Tibial artery (tissue), 4 donors: ENCODE results near the gene TRABD2B.
A peak's percentile ranks its signal among the peaks of the same experiment; 100 is the strongest.

Experiments used
- DNase-seq, 2 donors: peaks; one replicate each; pipeline ENCODE4 v3.0.0-alpha.2; 2019
- H3K27ac ChIP-seq, 2 donors: fragments of 200-600 bp; sonication (generic) in 1 of 2; 1 replicate in 1 of 2; 2 replicates in 1 of 2; pipeline ENCODE4 v1.5.1; 2018 to 2019; ENCODE audit warnings: mild to moderate bottlenecking in 1 of 2
- H3K27me3 ChIP-seq, 2 donors: fragments of 200-600 bp; sonication (generic) in 1 of 2; one replicate each; pipeline versions ENCODE4 v1.5.1 to v1.6.0; 2016 to 2019
- H3K36me3 ChIP-seq, 3 donors: fragments of 200-600 bp; sonication (generic) in 2 of 3; one replicate each; pipeline ENCODE4 v1.5.1; 2016 to 2019; ENCODE audit warnings: mild to moderate bottlenecking in 2 of 3
- H3K4me1 ChIP-seq, 4 donors: fragments of 200-600 bp; sonication (generic) in 2 of 4; 1 replicate in 3 of 4; 2 replicates in 1 of 4; pipeline ENCODE4 v1.5.1; 2016 to 2019
- H3K4me3 ChIP-seq, 2 donors: fragments of 200-600 bp; sonication (generic) in 1 of 2; 1 replicate in 1 of 2; 2 replicates in 1 of 2; pipeline ENCODE4 v1.5.1; 2018 to 2019; ENCODE audit warnings: mild to moderate bottlenecking in 2 of 2
- H3K9me3 ChIP-seq, 3 donors: fragments of 200-600 bp; sonication (generic) in 1 of 3; one replicate each; pipeline ENCODE4 v1.5.1; 2016 to 2019
- intact Hi-C: fragments of 100-400 bp; cut with DNase I; formaldehyde crosslinking; loops from one replicate; pipeline ENCODE4 v1.15.0; 2023; ENCODE audit warnings: low total_unique reads
- TF ChIP-seq, protein P1 (sequence below), 2 experiments: fragments of 200-600 bp in 1 of 2; fragments of 450-650 bp in 1 of 2; IDR thresholded peaks; one replicate each; pipeline ENCODE4 v1.5.1; 2017 to 2019; ENCODE audit warnings: antibody characterized with exemption in 2 of 2, mild to moderate bottlenecking in 1 of 2, moderate library complexity in 1 of 2

TRABD2B gene

DNA sequence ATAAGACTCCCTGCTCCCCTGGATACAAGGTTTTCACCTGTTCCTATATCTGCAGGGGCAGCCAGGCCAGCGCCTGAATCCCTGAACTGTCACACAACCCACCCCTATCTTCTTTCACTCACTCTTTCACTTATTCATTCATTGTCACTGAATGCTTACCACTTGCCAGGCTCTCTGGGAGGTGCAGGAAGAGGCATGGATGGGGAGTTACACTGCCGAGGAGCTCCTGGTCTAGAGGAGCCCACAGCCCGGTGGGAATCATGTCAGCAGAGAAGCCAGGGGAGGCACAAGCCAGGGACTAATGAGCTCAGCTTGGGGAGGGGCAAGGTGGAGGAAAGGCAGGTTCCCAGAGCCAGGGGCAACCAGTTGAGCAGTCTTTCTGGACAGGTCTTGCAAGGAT is 155.8 kb downstream of the TRABD2B start:
- intact Hi-C loops = no loop called here
- TF ChIP-seq, protein P1, sequence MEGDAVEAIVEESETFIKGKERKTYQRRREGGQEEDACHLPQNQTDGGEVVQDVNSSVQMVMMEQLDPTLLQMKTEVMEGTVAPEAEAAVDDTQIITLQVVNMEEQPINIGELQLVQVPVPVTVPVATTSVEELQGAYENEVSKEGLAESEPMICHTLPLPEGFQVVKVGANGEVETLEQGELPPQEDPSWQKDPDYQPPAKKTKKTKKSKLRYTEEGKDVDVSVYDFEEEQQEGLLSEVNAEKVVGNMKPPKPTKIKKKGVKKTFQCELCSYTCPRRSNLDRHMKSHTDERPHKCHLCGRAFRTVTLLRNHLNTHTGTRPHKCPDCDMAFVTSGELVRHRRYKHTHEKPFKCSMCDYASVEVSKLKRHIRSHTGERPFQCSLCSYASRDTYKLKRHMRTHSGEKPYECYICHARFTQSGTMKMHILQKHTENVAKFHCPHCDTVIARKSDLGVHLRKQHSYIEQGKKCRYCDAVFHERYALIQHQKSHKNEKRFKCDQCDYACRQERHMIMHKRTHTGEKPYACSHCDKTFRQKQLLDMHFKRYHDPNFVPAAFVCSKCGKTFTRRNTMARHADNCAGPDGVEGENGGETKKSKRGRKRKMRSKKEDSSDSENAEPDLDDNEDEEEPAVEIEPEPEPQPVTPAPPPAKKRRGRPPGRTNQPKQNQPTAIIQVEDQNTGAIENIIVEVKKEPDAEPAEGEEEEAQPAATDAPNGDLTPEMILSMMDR (IDR thresholded peaks at IDR 0.05) = no peak
- H3K9me3 ChIP-seq = no peaks in the 10 kb centered on the region
- H3K27ac ChIP-seq = peak overlapping the region; percentile 81 to 84
- DNase-seq = peak in 1 of 2 donors; percentile 48
- H3K4me3 ChIP-seq = no peak overlapping the region
- peaks cover 0 to 85% (median 61%) of the 10 kb centered on the region in 4 donors for H3K4me1 ChIP-seq
- H3K36me3 ChIP-seq = no peaks in the 10 kb centered on the region
- H3K27me3 ChIP-seq = no peaks in the 10 kb centered on the region

DNA sequence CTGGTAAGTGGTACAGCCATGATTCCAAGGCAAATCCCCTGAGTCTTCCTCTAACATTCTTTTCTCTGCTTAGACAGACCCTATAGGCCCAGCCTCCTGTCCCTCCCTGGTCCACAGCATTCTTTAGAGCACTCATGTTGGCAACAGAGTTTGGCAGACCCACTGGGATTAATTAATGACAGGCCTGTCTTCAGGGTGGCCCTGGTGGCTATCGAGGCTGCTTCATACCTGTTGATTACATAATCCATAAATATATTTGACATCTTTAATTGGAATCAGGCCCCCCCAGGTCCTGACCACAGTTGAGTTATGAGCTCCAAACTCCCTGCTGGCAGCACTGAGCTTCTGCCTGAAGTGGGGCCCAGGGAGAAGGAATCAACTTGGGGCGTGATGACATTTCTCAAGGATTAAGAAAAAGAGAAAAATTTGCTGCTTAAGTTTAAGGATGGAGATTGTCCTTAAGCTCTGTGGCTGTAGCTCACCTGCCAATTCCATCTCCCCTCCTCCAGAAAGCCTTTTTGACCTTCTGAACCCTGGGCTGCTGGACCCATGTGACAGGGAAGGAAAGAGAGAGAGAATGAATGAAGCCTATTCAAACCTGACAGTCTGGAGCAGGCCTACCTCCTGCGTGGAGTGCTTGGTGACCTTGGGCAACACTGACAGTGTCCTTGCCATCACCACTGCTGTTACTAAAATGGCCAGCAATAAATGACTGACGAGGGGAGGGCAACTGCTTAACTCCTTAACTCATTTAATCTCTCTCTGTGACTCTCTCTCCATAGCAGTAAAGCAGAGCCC is 156.6 kb downstream of the TRABD2B start:
- Histone ChIP-seq H3K9me3 (no peaks in the 10 kb centered on the region), H3K4me3 (no peak overlapping the region), H3K4me1 (peaks cover 0 to 90% (median 64%) of the 10 kb centered on the region in 4 donors), H3K27ac (peak overlapping the region; percentile 81 to 84), H3K27me3 (no peaks in the 10 kb centered on the region), H3K36me3 (no peaks in the 10 kb centered on the region)
- intact Hi-C loops = no loop called here
- TF ChIP-seq, protein P1 (IDR thresholded peaks at IDR 0.05) = no peak
- DNase-seq = peak in 1 of 2 donors; percentile 33

DNA sequence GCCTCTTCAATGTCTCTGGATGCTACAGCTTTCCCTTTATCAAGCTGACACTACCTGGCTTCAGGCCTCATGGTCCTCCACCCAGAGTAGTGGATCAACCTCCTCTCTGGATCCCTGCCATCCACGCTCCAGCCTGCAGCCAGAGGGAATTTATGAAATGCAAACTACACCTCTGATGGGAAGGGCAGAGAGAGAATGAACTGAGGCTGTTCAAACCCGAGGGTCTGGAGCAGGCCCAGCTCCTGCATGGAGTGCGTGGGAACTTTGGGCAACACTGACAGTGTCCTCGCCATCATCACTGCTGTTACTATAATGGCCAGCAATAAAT is 157.8 kb downstream of the TRABD2B start:
- TF ChIP-seq, protein P1 (IDR thresholded peaks at IDR 0.05) = no peak
- Histone ChIP-seq H3K27me3 (no peaks in the 10 kb centered on the region), H3K36me3 (no peaks in the 10 kb centered on the region), H3K27ac (peak overlapping the region; percentile 81 to 84), H3K4me1 (peaks cover 0 to 88% (median 65%) of the 10 kb centered on the region in 4 donors), H3K9me3 (no peaks in the 10 kb centered on the region), H3K4me3 (no peak overlapping the region)
- intact Hi-C loops = no loop called here
- peak in 1 of 2 donors; percentile 64 for DNase-seq

DNA sequence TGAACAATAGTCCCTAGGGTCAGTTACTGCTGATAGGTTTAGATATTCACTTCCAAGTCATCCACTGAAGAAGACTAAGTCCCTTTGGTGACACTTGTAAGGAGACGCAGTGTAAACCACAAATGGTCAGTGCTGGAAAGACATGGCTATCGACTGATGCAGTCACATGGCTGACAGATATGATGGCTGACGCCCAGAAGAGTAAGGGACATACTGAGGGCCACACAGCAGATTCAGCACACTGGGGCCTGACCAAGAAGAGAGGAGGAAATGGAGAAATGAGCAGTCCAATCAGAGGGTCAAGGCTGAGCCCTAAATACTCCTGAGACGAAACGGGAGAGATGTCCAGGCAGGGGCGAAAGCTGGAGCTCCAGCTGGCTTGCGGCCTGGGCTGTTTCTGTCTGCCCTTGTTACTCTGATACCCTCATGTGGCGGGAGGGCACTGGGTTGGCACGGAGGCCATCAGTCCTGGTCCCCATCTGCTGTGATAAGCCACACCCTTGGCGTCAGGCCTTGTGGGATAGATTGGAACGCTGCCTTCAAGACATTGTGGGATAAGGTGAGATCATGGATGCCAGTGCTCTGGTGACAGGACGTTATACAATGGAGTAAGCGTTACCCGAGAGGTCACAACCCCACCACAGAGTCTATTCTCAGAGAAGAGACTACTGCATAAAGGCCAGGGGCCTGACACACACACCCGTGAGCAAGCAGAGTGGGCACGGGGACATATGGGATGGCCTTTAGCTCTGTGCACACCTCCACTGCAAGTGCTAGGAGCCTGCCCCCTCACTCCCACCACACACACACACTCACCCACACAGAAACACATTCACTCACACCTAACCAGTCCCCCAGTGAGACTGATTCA is 158.4 kb downstream of the TRABD2B start:
- Histone ChIP-seq H3K27me3 (no peaks in the 10 kb centered on the region), H3K4me3 (no peak overlapping the region), H3K36me3 (no peaks in the 10 kb centered on the region), H3K9me3 (no peaks in the 10 kb centered on the region), H3K4me1 (peaks cover 0 to 88% (median 69%) of the 10 kb centered on the region in 4 donors), H3K27ac (peak overlapping the region; percentile 81 to 84)
- TF ChIP-seq, protein P1 (IDR thresholded peaks at IDR 0.05) = no peak
- peak in 1 of 2 donors; percentile 58 for DNase-seq
- intact Hi-C loops = no loop called here

DNA sequence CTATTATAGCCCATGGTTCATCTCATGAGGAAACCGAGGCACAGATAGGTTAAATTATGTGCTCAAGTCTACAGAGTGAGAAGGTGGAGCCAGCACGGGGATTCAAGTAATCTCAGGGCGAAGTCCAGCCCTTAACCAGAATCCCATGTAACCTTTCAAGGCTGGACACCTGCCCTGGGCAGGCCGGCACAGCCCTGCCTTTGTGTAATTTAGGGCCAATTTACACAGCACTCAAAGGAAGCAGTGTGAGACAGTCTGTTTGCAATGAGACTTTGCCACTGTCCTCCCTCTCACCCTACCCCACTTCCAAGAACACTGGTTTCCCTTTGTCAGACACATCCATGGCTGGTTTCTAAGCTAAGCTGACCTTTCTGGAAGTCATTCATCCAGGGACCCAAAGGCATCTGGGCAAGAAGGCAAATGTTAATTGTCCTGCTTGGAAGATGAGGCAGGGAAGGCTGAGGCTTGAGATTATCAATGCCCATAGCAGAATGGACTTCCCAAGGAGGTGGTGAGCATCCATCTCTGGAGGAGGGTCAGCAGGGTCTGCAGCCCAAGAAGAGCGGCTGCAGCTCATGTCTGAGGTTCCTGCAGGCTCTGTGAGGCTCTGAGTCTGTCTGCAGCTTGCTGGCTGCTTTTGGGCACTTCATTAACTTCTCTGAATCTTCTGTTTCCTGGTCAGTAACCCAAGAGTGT is 159.2 kb downstream of the TRABD2B start:
- TF ChIP-seq, protein P1 (IDR thresholded peaks at IDR 0.05) = no peak

More for the DNA sequence above, 159.2 kb downstream of the TRABD2B start:
- Histone ChIP-seq H3K27ac (peak overlapping the region; percentile 81 to 84), H3K27me3 (no peaks in the 10 kb centered on the region), H3K4me1 (peaks cover 0 to 90% (median 73%) of the 10 kb centered on the region in 4 donors), H3K4me3 (no peak overlapping the region), H3K9me3 (no peaks in the 10 kb centered on the region), H3K36me3 (no peaks in the 10 kb centered on the region)
- intact Hi-C loops = no loop called here
- peak; percentile 8 to 37 for DNase-seq
